HG02884 (cell line): ENCODE data around the gene TXLNG.
"Not testable (repeated sequence)": the region's sequence is repeated elsewhere in the genome, so short reads cannot be mapped to it uniquely, and the experiment has no call there.

Experiments used
- ATAC-seq: cut with Tn5 transposase; IDR thresholded peaks from one replicate; pipeline ENCODE4 v1.9.1; 2021; ENCODE audit warnings: mild to moderate bottlenecking, moderate library complexity; ENCODE audit not compliant: unreplicated experiment

TXLNG gene

GRCh38 chrX:16784440-16784839 lies 1.8 kb upstream of the TXLNG start:
- not testable (repeated sequence) for ATAC-seq

- no peak for ATAC-seq
These were observed 773 bp upstream of the TXLNG start for GRCh38 chrX:16785247-16786138.

GRCh38 chrX:16786791-16787735 lies 797 bp downstream of the TXLNG start:
- no peak for ATAC-seq

GRCh38 chrX:16788477-16788876 lies 2.2 kb downstream of the TXLNG start:
- ATAC-seq, result no peak

GRCh38 chrX:16796298-16796697 lies 10.0 kb downstream of the TXLNG start:
- ATAC-seq, result no peak

- ATAC-seq, result no peak
These were observed 11.1 kb downstream of the TXLNG start for GRCh38 chrX:16797358-16797757.

- ATAC-seq, result no peak
These were observed 11.6 kb downstream of the TXLNG start for GRCh38 chrX:16797841-16798240.

GRCh38 chrX:16804923-16805464 lies 18.7 kb downstream of the TXLNG start:
- peak; percentile 76 for ATAC-seq

- ATAC-seq, result no peak
These were observed 21.3 kb downstream of the TXLNG start for GRCh38 chrX:16807548-16807947.

GRCh38 chrX:16807976-16808542 lies 21.8 kb downstream of the TXLNG start:
- no peak for ATAC-seq

- ATAC-seq, result no peak
These were observed 28.3 kb downstream of the TXLNG start for GRCh38 chrX:16814597-16814996.

- ATAC-seq, result no peak
These were observed 33.4 kb downstream of the TXLNG start for GRCh38 chrX:16819634-16820033.

GRCh38 chrX:16822723-16823122 lies 36.5 kb downstream of the TXLNG start:
- no peak for ATAC-seq

GRCh38 chrX:16825264-16826035 lies 39.2 kb downstream of the TXLNG start:
- no peak for ATAC-seq

GRCh38 chrX:16826207-16826606 lies 39.9 kb downstream of the TXLNG start:
- no peak for ATAC-seq

GRCh38 chrX:16827225-16827624 lies 41.0 kb downstream of the TXLNG start:
- no peak for ATAC-seq

- ATAC-seq, result no peak
These were observed 42.0 kb downstream of the TXLNG start for GRCh38 chrX:16828124-16828908.

GRCh38 chrX:16832301-16832700 lies 46.0 kb downstream of the TXLNG start:
- ATAC-seq, result no peak

- ATAC-seq, result no peak
These were observed 48.5 kb downstream of the TXLNG start for GRCh38 chrX:16834806-16835205.
